HG02970 (cell line): ENCODE results near the gene LPP.
"Not testable (repeated sequence)": the region's sequence is repeated elsewhere in the genome, so short reads cannot be mapped to it uniquely, and the experiment has no call there.

ENCODE experiments used
- ATAC-seq: cut with Tn5 transposase; IDR thresholded peaks from one replicate; pipeline ENCODE4 v1.9.1; 2021; ENCODE audit warnings: mild to moderate bottlenecking, moderate library complexity, moderate number of reproducible peaks; ENCODE audit not compliant: unreplicated experiment, low FRiP score

The LPP gene, protein sequence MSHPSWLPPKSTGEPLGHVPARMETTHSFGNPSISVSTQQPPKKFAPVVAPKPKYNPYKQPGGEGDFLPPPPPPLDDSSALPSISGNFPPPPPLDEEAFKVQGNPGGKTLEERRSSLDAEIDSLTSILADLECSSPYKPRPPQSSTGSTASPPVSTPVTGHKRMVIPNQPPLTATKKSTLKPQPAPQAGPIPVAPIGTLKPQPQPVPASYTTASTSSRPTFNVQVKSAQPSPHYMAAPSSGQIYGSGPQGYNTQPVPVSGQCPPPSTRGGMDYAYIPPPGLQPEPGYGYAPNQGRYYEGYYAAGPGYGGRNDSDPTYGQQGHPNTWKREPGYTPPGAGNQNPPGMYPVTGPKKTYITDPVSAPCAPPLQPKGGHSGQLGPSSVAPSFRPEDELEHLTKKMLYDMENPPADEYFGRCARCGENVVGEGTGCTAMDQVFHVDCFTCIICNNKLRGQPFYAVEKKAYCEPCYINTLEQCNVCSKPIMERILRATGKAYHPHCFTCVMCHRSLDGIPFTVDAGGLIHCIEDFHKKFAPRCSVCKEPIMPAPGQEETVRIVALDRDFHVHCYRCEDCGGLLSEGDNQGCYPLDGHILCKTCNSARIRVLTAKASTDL

DNA sequence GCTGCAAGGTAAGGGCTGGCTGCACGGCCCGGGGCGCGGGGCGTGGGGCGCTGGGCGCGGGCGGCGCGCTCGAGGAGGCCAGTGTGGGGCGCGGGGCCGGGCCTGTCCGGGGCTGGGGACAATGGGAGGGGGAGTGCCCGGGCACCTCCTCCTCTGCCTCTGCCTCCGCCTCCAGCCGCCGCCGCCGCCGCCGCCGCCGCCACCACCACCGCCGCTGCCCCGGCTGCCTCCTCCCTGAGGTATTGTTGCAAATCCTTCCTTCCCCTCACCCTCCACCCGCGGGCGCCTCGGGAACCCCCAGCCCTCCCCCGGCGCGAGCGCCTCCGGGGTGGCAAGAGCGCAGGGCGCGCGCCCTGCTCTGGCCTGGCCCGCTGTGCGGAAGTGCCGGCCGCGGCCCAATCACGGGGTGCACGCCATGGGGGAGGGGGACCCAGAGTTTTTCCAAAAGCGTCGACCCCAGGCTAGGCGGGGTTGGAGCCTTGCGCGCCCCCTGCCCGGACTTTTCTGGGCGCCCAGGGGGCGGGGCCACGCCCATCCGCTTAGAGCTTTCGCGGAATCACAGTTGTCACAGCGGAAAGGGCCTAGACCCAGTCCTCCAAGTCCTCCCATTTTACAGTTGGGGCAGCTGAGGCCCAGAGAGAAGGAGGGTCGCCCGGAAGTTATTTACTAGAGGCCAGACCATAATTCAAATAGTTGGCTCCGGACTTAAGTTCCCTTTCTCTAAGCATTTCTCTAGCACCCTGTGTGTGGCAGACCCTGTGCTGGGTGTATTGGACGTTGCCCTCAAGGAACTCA is at the start of gene LPP:
Gene LPP (plus strand): TSS at position 144 of the 795 bp plus-strand sequence. CDS start 251,964 bp downstream, outside the sequence.
- ATAC-seq = peak; percentile 72

DNA sequence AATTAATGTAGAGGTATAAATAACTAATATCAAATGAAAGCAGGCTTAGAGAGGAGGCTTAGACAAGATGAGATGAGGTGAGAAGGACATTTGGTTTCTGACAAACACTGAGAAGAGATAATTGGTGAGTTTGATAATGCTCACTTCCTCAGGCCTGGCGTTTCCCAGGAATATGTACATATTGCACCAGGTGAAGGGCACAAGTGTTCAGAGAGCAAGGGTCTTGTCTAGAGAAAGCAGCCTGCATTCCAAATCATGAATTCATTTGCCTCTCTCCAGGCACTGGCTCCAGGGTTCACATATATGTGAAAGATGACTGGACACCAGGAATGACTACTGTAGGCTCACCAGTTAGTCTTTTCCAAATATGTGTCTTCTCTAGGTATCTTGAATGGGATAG is 48.0 kb upstream of the LPP start:
- ATAC-seq = no peak

DNA sequence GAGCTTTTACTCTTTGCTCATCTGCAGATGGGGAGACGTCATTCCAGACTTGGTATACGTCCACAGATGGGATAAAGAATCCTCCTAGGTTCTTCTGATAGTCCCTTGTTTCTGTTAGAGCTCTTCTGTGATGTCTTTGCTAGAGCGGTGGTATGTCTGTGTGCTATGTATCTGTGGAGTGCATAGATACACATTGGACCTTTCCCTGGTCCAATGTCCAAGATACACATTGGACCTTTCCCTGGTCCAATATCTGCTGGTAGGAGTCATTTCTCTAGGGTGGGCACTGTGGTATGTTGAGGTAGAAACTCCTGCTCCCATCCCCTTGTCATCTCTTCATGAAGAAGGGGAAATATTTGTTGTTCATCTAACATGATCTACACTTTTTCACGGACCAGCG is 47.5 kb upstream of the LPP start:
- no peak for ATAC-seq

DNA sequence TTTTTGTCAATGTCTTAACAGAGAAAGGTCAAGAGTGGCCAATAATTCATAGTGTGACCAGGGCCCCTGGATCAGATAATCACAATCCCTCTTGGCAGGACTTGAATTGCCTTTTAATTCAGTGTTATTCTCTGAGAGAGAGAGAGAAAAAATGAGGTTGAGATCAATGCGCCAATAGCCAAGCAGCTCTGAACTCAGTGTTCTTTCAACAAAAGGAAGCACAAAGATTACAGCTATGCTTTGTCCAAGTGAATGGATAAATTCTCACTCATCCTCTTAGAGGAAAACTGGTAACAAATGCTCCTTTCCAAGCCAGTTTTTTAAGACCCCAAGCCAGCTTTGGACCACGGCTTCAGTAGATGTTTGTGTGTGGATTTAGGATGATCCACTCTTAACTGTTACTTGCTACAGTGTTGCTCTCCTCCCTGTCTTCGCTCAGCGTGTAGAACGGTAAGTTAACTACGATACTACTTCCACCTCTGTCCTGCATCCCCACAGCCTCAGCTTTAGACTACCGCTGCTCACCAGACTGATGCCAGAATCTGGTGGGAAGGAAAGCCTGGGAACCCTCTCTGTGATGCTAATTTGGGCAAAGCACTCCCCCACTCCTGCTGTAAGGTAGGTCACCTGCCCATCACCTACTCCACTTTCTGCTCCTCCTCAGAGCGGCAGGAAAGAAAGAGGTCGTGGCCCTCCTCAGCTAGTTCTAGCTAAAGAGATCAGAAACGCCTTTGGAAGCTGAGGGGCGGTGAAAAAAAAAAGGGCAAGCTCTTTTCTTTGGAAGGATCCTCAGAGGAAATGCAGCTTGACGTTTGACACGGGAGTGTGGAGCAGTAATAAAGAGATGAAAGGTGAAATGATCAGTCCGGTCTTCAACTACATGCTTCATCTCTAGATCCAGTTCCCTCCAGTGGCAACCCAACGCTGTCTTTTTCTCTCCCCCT is 46.8 kb upstream of the LPP start:
- no peak for ATAC-seq

DNA sequence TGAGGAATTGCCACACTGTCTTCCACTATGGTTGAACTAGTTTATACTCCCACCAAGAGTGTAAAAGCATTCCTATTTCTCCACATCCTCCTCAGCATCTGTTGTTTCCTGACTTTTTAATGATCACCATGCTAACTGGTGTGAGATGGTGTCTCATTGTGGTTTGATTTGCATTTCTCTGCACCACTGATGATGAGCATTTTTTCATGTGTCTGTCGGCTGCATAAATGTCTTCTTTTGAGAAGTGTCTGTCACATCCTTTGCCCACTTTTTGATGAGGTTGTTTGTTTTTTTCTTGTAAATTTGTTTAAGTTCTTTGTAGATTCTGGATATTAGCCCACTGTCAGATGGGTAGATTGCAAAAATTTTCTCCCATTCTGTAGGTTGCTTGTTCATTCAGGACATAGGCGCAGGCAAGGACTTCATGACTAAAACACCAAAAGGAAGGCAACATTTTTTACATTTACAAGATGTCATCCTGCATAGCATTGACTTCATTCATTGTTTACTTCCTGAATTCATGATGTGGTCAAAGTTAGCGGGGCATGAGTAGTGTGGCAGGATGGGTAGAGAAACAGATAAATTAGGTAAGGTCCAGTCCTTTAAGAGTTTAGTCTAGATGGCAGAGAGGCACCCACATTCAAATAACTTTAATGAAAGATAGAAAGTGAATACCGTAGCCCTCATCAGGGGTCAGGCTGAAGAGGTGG is 45.1 kb upstream of the LPP start:
- no peak for ATAC-seq

DNA sequence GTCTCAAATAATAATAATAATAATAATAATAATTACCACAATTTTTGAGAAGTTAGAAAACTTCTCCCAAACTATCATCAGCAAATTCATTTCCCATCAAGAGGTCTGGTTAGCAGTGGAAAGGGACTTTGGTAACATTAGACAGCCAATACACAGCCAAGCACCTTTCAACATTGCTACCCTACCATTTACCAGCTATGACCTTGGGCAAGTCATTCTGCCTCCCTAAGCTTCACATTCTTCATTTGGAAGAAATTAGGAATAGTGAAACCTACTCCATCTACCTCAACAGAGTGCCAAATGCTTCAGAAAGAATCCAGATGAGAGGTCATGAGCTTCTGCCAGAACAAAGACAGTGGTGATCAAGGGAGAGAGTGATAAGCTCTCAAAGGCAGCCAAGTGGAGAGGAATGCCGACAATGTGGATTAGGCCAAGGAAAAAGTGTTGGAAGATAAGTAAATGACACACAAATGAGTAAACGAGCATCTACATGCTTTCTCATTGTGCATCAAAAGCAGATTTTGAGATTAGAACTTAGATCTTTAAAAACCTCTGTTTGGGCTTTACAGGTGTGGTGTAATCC is 42.9 kb upstream of the LPP start:
- ATAC-seq = no peak

DNA sequence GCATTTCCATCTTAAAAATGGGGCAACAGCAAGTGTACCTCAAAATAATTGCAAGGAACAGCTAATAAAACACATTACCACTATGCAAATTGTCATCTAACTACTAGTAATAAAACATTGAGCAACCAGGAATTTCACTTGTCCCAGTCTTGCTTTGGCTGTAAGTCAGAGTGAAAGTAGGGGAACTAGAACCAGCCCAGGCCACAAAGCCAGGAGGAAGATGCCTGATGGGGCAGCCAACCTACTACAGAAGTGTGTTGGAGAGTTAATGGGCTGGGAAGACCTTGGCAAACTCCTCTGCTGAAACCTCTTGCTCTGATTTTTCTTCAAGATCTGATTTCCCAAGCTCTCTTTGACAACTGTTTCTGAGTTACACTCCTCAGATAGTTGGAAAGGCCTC is 40.2 kb upstream of the LPP start:
- no peak for ATAC-seq

DNA sequence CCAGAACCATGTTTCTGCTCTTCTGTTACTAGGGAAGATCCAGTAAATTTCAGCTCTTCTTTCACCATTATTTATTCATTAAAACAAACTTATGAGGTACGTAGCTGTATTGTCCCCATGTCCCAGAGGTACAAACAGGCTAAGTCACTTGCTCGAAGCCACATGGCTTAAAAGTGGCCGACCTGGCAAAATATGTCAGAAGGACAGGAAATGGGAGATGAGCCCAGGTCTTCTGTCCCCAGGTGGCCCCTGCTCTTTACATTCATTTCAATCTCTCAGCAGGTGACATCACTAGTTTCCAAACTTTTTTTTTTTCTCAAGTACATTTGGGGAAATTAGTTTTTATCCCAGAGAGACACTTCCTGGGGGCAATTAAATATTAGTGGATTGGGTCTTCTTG is 34.1 kb upstream of the LPP start:
- no peak for ATAC-seq

DNA sequence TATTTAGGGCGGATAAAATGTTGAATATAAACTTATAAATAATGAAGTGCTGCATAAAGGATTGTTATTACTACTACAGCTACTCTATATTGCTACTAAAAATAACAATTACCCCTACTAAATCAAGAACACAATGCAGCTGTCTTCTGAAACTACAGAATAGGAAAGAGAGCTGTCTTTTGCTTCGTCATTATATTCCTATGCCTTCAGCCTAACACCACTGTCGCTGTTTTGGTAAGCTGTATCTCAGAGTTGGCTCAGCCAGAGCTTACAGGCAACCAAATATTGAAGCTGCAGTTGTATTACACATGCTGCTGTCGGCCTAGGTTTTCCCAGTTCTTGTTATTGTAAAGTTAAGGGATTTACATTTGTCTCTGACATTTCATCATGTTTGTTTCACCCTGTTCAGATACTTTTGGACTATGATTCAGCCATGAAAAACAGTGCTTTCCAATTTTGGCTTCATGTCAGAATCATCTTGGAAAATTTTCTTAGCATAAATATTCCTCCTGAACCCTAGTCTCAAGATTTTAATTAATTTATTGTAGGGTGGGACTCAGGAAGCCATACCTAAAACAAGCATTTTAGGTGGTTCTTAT is 31.3 kb upstream of the LPP start:
- ATAC-seq = no peak

DNA sequence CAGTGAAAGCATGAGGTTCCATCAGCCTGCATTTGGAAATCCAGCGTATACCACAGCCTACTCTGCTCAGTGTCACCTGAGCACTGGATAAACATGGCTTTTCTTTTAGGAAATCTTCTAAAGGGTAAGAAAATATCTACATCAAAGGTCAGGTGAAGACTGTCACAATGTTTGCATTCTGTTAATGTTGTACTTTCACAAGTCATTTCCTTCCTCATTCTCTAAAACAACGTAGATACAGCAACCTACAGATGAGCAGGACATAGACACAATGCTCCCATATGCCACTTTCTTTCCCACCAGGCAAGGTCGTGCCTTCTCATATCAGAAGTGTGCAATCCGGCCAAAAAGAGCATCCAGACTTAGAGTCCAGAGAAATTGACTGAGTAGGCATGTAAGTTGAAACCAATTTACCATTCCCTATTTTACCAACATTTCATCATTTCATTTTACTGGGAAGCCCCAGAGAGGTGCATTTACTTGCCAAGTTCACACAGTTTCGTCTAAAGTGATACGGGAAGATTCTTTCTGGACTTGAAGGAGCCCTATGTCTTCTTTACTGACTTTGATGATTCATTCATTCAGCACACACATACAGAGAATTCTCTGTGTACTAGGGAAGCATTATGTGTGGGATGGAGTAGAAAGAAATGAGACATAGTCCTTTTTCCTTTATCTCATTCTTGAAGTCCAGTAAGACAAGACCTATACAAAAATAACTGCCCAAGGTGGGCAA is 30.6 kb upstream of the LPP start:
- ATAC-seq = no peak

DNA sequence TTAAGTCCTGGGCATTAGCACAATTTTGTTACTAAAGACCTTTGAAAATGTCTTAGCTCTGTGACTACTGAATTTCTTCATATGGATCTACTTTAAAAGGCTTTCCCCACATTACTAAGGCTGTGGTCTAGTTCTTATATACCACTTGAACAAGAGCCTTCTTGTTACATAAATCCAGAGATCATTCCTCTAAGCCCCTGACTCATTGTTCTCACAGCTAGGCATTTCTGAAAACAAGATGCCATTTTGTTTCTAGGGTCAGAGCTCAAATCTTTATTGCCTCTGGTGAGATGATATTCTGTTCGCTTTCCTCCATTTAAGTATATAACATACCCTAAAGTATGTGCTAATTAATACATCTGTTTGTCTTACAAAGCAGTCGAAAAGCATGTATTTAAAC is 29.8 kb upstream of the LPP start:
- no peak for ATAC-seq

DNA sequence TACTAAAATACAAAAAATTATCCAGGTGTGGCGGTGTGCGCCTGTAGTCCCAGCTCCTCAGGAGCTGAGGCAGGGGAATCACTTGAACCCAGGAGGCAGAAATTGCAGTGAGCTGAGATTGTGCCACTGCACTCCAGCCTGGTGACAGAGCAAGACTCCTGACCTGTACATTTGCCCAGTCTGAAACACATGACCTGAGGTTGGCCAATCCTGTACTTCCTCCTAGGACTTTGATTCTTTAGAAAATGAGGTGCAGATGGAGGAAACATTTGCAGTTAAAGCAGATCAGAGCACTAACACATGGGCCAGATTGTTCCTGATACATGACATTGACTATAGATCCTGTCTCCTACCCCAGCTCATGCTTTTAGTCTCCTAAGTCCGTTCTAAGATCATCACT is 28.9 kb upstream of the LPP start:
- no peak for ATAC-seq

DNA sequence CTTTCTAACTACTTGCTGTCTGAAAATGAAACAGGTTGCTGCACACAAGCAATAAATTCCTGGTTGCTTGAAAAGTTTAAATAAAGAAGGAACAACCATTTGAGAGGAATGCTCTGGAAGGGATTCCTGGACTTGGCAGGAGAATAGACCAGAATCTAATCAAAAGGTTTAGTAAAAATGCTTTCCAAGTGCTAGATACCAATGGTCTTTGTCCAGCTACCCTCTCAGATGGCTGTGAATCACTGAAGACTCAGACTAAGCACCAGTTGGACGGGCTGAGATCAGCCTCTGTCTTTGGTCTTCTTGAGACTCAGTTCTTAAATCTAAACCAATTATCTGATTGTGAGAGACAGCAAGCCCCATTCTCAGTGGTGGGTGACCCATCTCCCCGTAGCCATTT is 27.7 kb upstream of the LPP start:
- ATAC-seq = no peak

DNA sequence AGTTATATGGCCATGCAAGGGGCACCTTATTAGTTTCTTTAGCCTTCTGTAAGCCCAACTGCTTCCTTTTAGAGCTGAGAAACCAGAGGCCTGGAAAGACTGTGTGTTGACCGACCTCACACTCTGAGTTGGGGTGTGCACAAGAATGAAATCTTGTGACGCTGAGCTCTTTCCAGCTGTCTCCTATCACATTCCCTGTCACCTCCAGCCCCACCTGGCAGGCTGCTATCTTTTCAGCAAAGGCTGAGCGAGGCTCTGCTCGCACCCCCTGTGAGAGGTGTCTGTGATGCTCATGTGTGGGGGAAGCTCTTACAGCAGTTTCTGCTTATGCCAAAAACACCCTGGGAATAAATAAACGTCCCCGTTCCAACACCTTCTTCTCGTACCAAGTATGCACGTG is 27.0 kb upstream of the LPP start:
- no peak for ATAC-seq

DNA sequence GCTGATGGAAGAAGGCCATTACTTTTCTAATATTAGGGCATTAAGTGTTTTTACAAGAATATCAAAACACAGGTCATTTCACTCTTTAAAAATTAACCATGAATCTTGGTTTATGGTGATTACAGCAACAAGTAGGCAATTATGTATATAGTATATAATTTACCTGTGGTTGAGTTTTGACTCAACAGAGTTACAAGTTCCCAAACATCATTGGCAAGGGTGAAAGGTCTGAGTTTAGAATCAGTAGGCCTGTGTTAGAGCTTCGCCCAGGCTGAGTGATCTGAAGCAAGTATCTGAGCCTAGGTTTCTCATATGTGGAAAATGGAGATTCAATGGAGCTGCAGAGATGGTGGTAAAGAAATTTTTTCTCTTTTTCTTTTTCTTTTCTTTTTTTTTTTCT is 25.1 kb upstream of the LPP start:
- ATAC-seq = no peak

DNA sequence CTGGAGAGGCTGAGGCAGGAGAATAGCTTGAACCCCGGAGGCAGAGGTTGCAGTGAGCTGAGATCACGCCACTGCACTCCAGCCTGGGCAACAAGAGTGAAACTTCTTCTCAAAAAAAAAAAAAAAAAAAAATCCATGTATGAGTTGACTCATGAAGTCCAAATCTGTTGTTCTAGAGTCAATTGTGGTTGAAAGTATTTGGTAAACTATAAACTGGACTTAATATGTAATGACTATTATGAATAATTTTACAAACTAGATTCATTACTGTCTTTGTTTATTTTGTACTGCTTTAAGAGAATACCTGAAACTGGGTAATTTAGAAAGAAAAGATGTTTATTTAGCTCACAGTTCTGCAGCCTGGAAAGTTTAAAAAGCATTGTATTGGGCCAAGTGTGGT is 22.9 kb upstream of the LPP start:
- not testable (repeated sequence) for ATAC-seq

DNA sequence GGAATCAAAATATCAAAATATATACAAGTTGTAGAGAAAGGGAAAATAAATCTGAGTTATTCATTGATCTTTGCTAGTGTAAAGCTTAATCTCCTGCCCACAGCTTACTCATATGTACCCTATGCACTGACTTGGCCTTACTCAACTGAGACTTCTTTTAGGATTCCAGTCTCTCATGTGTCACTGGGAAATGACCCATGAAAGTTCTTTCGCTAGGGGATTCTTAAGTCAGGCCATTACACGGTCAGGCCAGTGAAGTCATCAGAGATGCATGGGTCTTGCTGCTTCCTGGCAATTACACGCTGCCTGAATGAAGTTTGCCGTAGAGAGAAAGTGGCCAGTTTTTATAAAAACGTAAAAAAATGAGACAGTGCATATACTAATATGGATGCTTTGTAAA is 20.7 kb upstream of the LPP start:
- no peak for ATAC-seq

DNA sequence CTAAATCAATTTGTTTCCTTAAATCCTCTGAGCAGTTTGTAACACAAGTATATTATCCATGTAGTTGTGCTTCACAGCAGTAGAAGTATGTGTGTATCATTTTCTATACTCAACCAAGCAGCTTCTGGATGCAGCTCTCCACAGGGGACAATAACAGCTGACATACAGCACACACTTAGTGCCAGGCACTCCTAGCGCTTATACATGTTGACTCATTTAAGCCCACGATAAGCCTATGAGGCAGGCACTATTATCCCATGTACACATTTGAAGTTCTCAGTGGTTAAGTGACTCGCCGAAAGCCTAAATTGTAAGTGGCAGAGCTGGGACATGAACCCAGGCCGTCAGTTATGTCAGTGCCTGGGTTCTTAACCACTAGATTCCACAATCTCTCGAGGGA is 20.3 kb upstream of the LPP start:
- no peak for ATAC-seq
